GM12878 (cell line): ENCODE results near the gene CDCA7L. TPM values are rescaled to one million over a fixed set of nuclear protein-coding genes. Genes with fewer than 3 reads are reported as not detected.

Experiments
- CBX3 ChIP-seq: fragments of 200-600 bp; sonication (generic); IDR thresholded peaks from 2 replicates; pipeline ENCODE4 v1.6.1; 2016; ENCODE audit warnings: low read depth, borderline replicate concordance
- CHD1 ChIP-seq: IDR thresholded peaks from 2 replicates; pipeline ENCODE4 v1.6.1; 2012; ENCODE audit warnings: low read depth, low read length, improper control_type of control experiment
- HDGF ChIP-seq: fragments of 450-650 bp; IDR thresholded peaks from 2 replicates; pipeline ENCODE4 v1.6.1; 2016; ENCODE audit warnings: antibody characterized with exemption
- MTA2 ChIP-seq: fragments of 450-650 bp; IDR thresholded peaks from 2 replicates; pipeline ENCODE4 v1.6.1; 2016; ENCODE audit warnings: low read depth, mild to moderate bottlenecking, moderate library complexity
- PAX8 ChIP-seq: fragments of 450-650 bp; IDR thresholded peaks from 2 replicates; pipeline ENCODE4 v1.6.1; 2017; ENCODE audit warnings: mild to moderate bottlenecking, moderate library complexity
- SMC3 ChIP-seq: IDR thresholded peaks from 2 replicates; pipeline ENCODE4 v1.6.1; 2011; ENCODE audit warnings: low read length, improper control_type of control experiment, borderline replicate concordance
- STAT3 ChIP-seq: IDR thresholded peaks from 2 replicates; pipeline ENCODE4 v1.6.1; 2011; ENCODE audit warnings: low read depth, low read length, improper control_type of control experiment
- SUPT20H ChIP-seq: IDR thresholded peaks from 2 replicates; pipeline ENCODE4 v1.6.1; 2011; ENCODE audit warnings: low read depth, mild to moderate bottlenecking, low read length, moderate library complexity, borderline replicate concordance; ENCODE audit not compliant: control insufficient read depth
- TARDBP ChIP-seq: IDR thresholded peaks from 2 replicates; pipeline ENCODE4 v1.6.1; 2016; ENCODE audit warnings: borderline replicate concordance
- polyA plus RNA-seq, 11 experiments: library from polyadenylated mRNA; depleted of rRNA in 4 of 11; unstranded in 6 of 11; stranded (reverse) in 5 of 11; fragments of >200 nt; fragmentation: Nextera tagmentation in 4 of 11; fragmentation: Illumina TruSeq in 1 of 11; extraction: Ambion mirVana in 4 of 11; extraction: Trizol in 1 of 11; gene quantifications; 1 replicate in 1 of 11; 2 replicates in 10 of 11; pipeline versions ENCODE4 v1.2.1 to v1.2.3, GENCODE V29; 2011 to 2016; ENCODE audit warnings: inconsistent platforms in 2 of 11, missing spikeins in 2 of 11, low read depth in 1 of 11
- total RNA-seq, 4 experiments: library from RNA; depleted of rRNA in 3 of 4; stranded (reverse); fragments of >200 nt in 3 of 4; fragmentation: Illumina TruSeq in 1 of 4; extraction: Trizol in 1 of 4; gene quantifications; 2 replicates each; pipeline versions ENCODE4 v1.2.1 to v1.2.3, GENCODE V29; 2013 to 2021
- TF ChIP-seq, protein P1 (sequence below): fragments of 450-650 bp; IDR thresholded peaks from 2 replicates; pipeline ENCODE4 v1.6.1; 2018; ENCODE audit warnings: mild to moderate bottlenecking, low read depth, moderate library complexity; ENCODE audit not compliant: partially characterized antibody
- TF ChIP-seq, protein P2 (sequence below): fragments of 450-650 bp; IDR thresholded peaks from 2 replicates; pipeline ENCODE4 v1.6.1; 2017; ENCODE audit warnings: mild to moderate bottlenecking, low read depth, inconsistent platforms; ENCODE audit not compliant: poor library complexity, severe bottlenecking
- TF ChIP-seq, protein P3 (sequence below): fragments of 450-650 bp; IDR thresholded peaks from 2 replicates; pipeline ENCODE4 v1.6.1; 2014; ENCODE audit warnings: mild to moderate bottlenecking
- TF ChIP-seq, protein P4 (sequence below): fragments of 450-650 bp; formaldehyde crosslinking; IDR thresholded peaks from 2 replicates; pipeline ENCODE4 v1.4.0; 2022; ENCODE audit warnings: mild to moderate bottlenecking, moderate library complexity
- TF ChIP-seq, protein P5 (sequence below): fragments of 450-650 bp; IDR thresholded peaks from 2 replicates; pipeline ENCODE4 v1.6.1; 2017; ENCODE audit warnings: mild to moderate bottlenecking, moderate library complexity

The CDCA7L gene
- total and polyA plus RNA-seq, 10 of the 15 experiments (the other 5 are each of a cell fraction or from before 2014, with no cell fraction given) = 30.3 to 92.2 (median 68.5) TPM

DNA sequence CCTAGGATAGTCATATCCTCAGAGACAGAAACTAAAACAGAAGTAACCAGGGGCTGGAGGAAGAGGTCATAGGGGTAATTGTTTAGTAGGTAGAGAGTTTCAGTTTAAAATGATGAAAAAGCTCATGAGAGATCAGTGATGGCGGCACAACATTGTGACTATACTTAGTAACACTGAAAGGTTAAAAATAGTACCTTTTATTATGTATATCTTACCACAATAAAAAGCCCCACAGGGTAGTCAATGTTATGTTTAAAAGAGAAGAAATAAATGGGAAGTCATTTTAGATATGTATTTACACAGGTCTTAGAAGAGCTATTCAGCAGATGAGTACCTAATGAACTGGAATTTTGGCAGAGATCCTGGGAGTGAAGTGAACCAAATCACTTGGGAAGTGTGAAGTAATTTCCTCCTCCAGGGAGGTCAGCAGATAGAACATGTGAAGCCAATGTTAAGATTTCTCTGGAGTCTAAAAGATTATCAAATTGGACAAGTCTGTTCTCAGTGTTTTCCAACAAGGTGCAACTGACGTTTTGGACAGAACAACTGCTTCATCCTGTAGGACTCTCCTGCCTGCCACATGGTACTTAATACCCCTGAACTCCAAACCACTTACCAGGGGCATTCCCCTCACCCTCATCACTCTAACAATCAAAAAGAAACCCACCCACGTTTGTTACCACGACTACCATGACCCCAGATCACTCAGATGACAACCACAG is 6.4 kb downstream of the CDCA7L start (continued):
- TF ChIP-seq, protein P1, sequence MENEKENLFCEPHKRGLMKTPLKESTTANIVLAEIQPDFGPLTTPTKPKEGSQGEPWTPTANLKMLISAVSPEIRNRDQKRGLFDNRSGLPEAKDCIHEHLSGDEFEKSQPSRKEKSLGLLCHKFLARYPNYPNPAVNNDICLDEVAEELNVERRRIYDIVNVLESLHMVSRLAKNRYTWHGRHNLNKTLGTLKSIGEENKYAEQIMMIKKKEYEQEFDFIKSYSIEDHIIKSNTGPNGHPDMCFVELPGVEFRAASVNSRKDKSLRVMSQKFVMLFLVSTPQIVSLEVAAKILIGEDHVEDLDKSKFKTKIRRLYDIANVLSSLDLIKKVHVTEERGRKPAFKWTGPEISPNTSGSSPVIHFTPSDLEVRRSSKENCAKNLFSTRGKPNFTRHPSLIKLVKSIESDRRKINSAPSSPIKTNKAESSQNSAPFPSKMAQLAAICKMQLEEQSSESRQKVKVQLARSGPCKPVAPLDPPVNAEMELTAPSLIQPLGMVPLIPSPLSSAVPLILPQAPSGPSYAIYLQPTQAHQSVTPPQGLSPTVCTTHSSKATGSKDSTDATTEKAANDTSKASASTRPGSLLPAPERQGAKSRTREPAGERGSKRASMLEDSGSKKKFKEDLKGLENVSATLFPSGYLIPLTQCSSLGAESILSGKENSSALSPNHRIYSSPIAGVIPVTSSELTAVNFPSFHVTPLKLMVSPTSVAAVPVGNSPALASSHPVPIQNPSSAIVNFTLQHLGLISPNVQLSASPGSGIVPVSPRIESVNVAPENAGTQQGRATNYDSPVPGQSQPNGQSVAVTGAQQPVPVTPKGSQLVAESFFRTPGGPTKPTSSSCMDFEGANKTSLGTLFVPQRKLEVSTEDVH = no peak
- TF ChIP-seq HDGF (no peak), SMC3 (no peak), PAX8 (0 out of 2 replicates have a peak, but pooled peaks have one; percentile 73), STAT3 (peak; percentile 73; the same call in 1 of the 2 replicates), CHD1 (no peak), SUPT20H (no peak), TARDBP (no peak), CBX3 (no peak), MTA2 (peak; percentile 92)
- TF ChIP-seq, protein P2, sequence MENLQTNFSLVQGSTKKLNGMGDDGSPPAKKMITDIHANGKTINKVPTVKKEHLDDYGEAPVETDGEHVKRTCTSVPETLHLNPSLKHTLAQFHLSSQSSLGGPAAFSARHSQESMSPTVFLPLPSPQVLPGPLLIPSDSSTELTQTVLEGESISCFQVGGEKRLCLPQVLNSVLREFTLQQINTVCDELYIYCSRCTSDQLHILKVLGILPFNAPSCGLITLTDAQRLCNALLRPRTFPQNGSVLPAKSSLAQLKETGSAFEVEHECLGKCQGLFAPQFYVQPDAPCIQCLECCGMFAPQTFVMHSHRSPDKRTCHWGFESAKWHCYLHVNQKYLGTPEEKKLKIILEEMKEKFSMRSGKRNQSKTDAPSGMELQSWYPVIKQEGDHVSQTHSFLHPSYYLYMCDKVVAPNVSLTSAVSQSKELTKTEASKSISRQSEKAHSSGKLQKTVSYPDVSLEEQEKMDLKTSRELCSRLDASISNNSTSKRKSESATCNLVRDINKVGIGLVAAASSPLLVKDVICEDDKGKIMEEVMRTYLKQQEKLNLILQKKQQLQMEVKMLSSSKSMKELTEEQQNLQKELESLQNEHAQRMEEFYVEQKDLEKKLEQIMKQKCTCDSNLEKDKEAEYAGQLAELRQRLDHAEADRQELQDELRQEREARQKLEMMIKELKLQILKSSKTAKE = no peak
- TF ChIP-seq, protein P3, sequence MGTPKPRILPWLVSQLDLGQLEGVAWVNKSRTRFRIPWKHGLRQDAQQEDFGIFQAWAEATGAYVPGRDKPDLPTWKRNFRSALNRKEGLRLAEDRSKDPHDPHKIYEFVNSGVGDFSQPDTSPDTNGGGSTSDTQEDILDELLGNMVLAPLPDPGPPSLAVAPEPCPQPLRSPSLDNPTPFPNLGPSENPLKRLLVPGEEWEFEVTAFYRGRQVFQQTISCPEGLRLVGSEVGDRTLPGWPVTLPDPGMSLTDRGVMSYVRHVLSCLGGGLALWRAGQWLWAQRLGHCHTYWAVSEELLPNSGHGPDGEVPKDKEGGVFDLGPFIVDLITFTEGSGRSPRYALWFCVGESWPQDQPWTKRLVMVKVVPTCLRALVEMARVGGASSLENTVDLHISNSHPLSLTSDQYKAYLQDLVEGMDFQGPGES = no peak
- TF ChIP-seq, protein P4, sequence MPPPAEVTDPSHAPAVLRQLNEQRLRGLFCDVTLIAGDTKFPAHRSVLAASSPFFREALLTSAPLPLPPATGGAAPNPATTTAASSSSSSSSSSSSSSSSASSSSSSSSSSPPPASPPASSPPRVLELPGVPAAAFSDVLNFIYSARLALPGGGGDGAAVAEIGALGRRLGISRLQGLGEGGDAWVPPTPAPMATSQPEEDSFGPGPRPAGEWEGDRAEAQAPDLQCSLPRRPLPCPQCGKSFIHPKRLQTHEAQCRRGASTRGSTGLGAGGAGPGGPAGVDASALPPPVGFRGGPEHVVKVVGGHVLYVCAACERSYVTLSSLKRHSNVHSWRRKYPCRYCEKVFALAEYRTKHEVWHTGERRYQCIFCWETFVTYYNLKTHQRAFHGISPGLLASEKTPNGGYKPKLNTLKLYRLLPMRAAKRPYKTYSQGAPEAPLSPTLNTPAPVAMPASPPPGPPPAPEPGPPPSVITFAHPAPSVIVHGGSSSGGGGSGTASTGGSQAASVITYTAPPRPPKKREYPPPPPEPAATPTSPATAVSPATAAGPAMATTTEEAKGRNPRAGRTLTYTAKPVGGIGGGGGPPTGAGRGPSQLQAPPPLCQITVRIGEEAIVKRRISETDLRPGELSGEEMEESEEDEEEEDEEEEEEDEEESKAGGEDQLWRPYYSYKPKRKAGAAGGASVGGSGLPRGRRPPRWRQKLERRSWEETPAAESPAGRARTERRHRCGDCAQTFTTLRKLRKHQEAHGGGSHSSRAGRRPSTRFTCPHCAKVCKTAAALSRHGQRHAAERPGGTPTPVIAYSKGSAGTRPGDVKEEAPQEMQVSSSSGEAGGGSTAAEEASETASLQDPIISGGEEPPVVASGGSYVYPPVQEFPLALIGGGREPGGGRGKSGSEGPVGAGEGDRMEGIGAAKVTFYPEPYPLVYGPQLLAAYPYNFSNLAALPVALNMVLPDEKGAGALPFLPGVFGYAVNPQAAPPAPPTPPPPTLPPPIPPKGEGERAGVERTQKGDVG (CRISPR knock-in tag) = no peak
- TF ChIP-seq, protein P5, sequence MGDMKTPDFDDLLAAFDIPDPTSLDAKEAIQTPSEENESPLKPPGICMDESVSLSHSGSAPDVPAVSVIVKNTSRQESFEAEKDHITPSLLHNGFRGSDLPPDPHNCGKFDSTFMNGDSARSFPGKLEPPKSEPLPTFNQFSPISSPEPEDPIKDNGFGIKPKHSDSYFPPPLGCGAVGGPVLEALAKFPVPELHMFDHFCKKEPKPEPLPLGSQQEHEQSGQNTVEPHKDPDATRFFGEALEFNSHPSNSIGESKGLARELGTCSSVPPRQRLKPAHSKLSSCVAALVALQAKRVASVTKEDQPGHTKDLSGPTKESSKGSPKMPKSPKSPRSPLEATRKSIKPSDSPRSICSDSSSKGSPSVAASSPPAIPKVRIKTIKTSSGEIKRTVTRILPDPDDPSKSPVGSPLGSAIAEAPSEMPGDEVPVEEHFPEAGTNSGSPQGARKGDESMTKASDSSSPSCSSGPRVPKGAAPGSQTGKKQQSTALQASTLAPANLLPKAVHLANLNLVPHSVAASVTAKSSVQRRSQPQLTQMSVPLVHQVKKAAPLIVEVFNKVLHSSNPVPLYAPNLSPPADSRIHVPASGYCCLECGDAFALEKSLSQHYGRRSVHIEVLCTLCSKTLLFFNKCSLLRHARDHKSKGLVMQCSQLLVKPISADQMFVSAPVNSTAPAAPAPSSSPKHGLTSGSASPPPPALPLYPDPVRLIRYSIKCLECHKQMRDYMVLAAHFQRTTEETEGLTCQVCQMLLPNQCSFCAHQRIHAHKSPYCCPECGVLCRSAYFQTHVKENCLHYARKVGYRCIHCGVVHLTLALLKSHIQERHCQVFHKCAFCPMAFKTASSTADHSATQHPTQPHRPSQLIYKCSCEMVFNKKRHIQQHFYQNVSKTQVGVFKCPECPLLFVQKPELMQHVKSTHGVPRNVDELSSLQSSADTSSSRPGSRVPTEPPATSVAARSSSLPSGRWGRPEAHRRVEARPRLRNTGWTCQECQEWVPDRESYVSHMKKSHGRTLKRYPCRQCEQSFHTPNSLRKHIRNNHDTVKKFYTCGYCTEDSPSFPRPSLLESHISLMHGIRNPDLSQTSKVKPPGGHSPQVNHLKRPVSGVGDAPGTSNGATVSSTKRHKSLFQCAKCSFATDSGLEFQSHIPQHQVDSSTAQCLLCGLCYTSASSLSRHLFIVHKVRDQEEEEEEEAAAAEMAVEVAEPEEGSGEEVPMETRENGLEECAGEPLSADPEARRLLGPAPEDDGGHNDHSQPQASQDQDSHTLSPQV = no peak
